ENCODE measurements around the gene YPEL4. TPM values are rescaled to one million over a fixed set of nuclear protein-coding genes. Genes with fewer than 3 reads are reported as not detected.

The YPEL4 gene
- total RNA-seq, 2 experiments from 2014 or later = 5.6 to 7.3 TPM

- Mint-ChIP-seq H3K4me1 (ENCODE audit: low read depth) (peaks cover 55% of the 10 kb centered on the region), H3K27me3 (no peaks in the 10 kb centered on the region), H3K9me3 (no peaks in the 10 kb centered on the region), H3K4me3 (peak within 1 kb of the TSS; percentile 89), H3K36me3 (ENCODE audit: low read depth) (peaks cover 42% of the 10 kb centered on the region), H3K27ac (peak within 1 kb of the TSS; percentile 95)
- Histone ChIP-seq H3K9me3 (ENCODE audit: control insufficient read depth in 1 of 2, insufficient read depth in 1 of 2, low read length in 2 of 2) (no peaks in the 10 kb centered on the region), H3K27ac (ENCODE audit: low read depth in 1 of 2, low read length in 2 of 2) (peak within 1 kb of the TSS; percentile 98), H3K4me1 (ENCODE audit: insufficient read depth, low read length) (peaks cover 32% of the 10 kb centered on the region), H3K36me3 (ENCODE audit: insufficient read depth, low read length) (peaks cover 22% of the 10 kb centered on the region), H3K4me3 (ENCODE audit: low read length) (peak within 1 kb of the TSS; percentile 87), H3K27me3 (ENCODE audit: control insufficient read depth in 1 of 2, insufficient read depth in 2 of 2, low read length in 2 of 2) (no peaks in the 10 kb centered on the region)
- ChIA-PET CTCF (interaction anchor here (0.9 kb wide), 1 partner anchor 27 kb away, joined by 3 read pairs; no protein-coding TSS in a partner anchor), POLR2A (interaction anchor here (0.6 to 2.2 kb wide), 12 partner anchors 9 to 910 kb away, joined by 3 to 20 read pairs (median 4); partner anchors contain the start of genes CLP1, MED19, SELENOH and TMX2)
- peak; percentile 98 to 100 (median 100) for DNase-seq
- ATAC-seq (ENCODE audit: poor library complexity) = peak; percentile 83
- peak; percentile 52 for TF ChIP-seq CTCF (IDR thresholded peaks at IDR 0.05)
- intact Hi-C loops (cut with DNase I, micrococcal nuclease) = loop anchor here (1.0 to 10.0 kb wide), 10 partner anchors 11 to 1474 kb away; partner anchors contain the start of genes MED19 (in 2 of the 2), SELENOH (in 2 of the 2), TMX2 (in 2 of the 2) and CLP1 (in 1 of the 2)
These were observed 18.2 kb upstream of the YPEL4 start, which contains the start of gene ZDHHC5 for GRCh38 chr11:57667736-57668433. Gene ZDHHC5 (plus strand): TSS chr11:57668114. CDS start chr11:57673091, 4,977 bp downstream.

- H3K27ac Mint-ChIP-seq = peak overlapping the region; percentile 95
- no peaks in the 10 kb centered on the region for H3K27me3 ChIP-seq (ENCODE audit: control insufficient read depth in 1 of 2, insufficient read depth in 2 of 2, low read length in 2 of 2)
- POLR2A ChIA-PET = interaction anchor here (0.8 to 2.2 kb wide), 14 partner anchors 8 to 1894 kb away, joined by 3 to 20 read pairs (median 4); partner anchors contain the start of genes CLP1, MED19, SELENOH and TMX2
- peak overlapping the region; percentile 87 for H3K4me3 ChIP-seq (ENCODE audit: low read length)
- no peaks in the 10 kb centered on the region for H3K9me3 Mint-ChIP-seq
- H3K4me1 Mint-ChIP-seq (ENCODE audit: low read depth) = peaks cover 55% of the 10 kb centered on the region
- intact Hi-C loops (cut with DNase I, micrococcal nuclease) = loop anchor here (1.0 to 10.0 kb wide), 8 partner anchors 10 to 1475 kb away; partner anchors contain the start of genes CLP1 (in 1 of the 2), FAM111A (in 1 of the 2), MED19 (in 1 of the 2) and P2RX3 (in 1 of the 2)
- CTCF ChIA-PET = interaction anchor here (0.8 to 1.5 kb wide), 4 partner anchors 23 to 1468 kb away, joined by 3 read pairs; no protein-coding TSS in a partner anchor
- no peaks in the 10 kb centered on the region for H3K9me3 ChIP-seq (ENCODE audit: control insufficient read depth in 1 of 2, insufficient read depth in 1 of 2, low read length in 2 of 2)
- peak overlapping the region; percentile 89 for H3K4me3 Mint-ChIP-seq
- peaks cover 30% of the 10 kb centered on the region for H3K4me1 ChIP-seq (ENCODE audit: insufficient read depth, low read length)
- peak; percentile 73 for ATAC-seq (ENCODE audit: poor library complexity)
- H3K27me3 Mint-ChIP-seq = no peaks in the 10 kb centered on the region
- DNase-seq = peak in 13 of 14 experiments; percentile 83 to 99 (median 91)
- peak overlapping the region; percentile 98 for H3K27ac ChIP-seq (ENCODE audit: low read depth in 1 of 2, low read length in 2 of 2)
- H3K36me3 ChIP-seq (ENCODE audit: insufficient read depth, low read length) = peaks cover 22% of the 10 kb centered on the region
- H3K36me3 Mint-ChIP-seq (ENCODE audit: low read depth) = peaks cover 42% of the 10 kb centered on the region
- TF ChIP-seq CTCF (IDR thresholded peaks at IDR 0.05) = no peak
These were observed 17.5 kb upstream of the YPEL4 start for GRCh38 chr11:57667117-57667735.

GRCh38 chr11:57663975-57664374 is 14.3 kb upstream of the YPEL4 start:
- Mint-ChIP-seq H3K27me3 (no peaks in the 10 kb centered on the region), H3K36me3 (ENCODE audit: low read depth) (peaks cover 58% of the 10 kb centered on the region), H3K9me3 (no peaks in the 10 kb centered on the region), H3K27ac (peak overlapping the region; percentile 69), H3K4me1 (ENCODE audit: low read depth) (peaks cover 26% of the 10 kb centered on the region), H3K4me3 (no peak overlapping the region)
- Histone ChIP-seq H3K9me3 (ENCODE audit: control insufficient read depth in 1 of 2, insufficient read depth in 1 of 2, low read length in 2 of 2) (no peaks in the 10 kb centered on the region), H3K36me3 (ENCODE audit: insufficient read depth, low read length) (peaks cover 38% of the 10 kb centered on the region), H3K4me3 (ENCODE audit: low read length) (no peak overlapping the region), H3K27ac (ENCODE audit: low read depth in 1 of 2, low read length in 2 of 2) (no peak overlapping the region), H3K27me3 (ENCODE audit: control insufficient read depth in 1 of 2, insufficient read depth in 2 of 2, low read length in 2 of 2) (no peaks in the 10 kb centered on the region), H3K4me1 (ENCODE audit: insufficient read depth, low read length) (peaks cover 16% of the 10 kb centered on the region)
- ChIA-PET POLR2A (no interaction called here), CTCF (no interaction called here)
- ATAC-seq (ENCODE audit: poor library complexity) (no peak), DNase-seq (no peak)
- no peak for TF ChIP-seq CTCF (IDR thresholded peaks at IDR 0.05)
- intact Hi-C loops (cut with DNase I, micrococcal nuclease) = loop anchor here in 1 of 2 experiments (10.0 kb wide), 1 partner anchor 861 kb away; no protein-coding TSS in a partner anchor

Measured in CD4-positive, alpha-beta T cell (primary cell).